HepG2 (cell line): ENCODE data around the gene MICAL3. TPM values are rescaled to one million over a fixed set of nuclear protein-coding genes. Genes with fewer than 3 reads are reported as not detected.

Experiments
- ARNT2 ChIP-seq: sonication (generic); formaldehyde crosslinking; IDR thresholded peaks from 2 replicates; pipeline ENCODE4 v1.8.0; 2022; ENCODE audit warnings: mild to moderate bottlenecking, low read depth, missing genetic modification reagents, moderate library complexity
- CENPT ChIP-seq: sonication (generic); formaldehyde crosslinking; IDR thresholded peaks from 2 replicates; pipeline ENCODE4 v1.8.0; 2022; ENCODE audit warnings: low read depth, mild to moderate bottlenecking, moderate library complexity, missing genetic modification reagents
- GABPA ChIP-seq, 2 experiments: IDR thresholded peaks; 2 replicates each; pipeline ENCODE4 v1.6.1; 2011 to 2016; ENCODE audit warnings: low read depth in 2 of 2, low read length in 1 of 2, missing biosample characterization in 1 of 2, missing genetic modification characterization in 1 of 2
- GLI4 ChIP-seq: sonication (generic); formaldehyde crosslinking; IDR thresholded peaks from 2 replicates; pipeline ENCODE4 v1.5.1; 2020; ENCODE audit warnings: missing genetic modification reagents, mild to moderate bottlenecking, moderate library complexity, borderline replicate concordance
- KDM5B ChIP-seq: sonication (generic); formaldehyde crosslinking; IDR thresholded peaks from 2 replicates; pipeline ENCODE4 v1.4.0; 2020; ENCODE audit warnings: missing genetic modification reagents, mild to moderate bottlenecking, borderline replicate concordance
- NR2F6 ChIP-seq, 2 experiments: IDR thresholded peaks; 2 replicates each; pipeline ENCODE4 v1.6.1; 2016; ENCODE audit warnings: antibody characterized with exemption in 1 of 2, mild to moderate bottlenecking in 1 of 2
- RAD51 ChIP-seq: fragments of 450-650 bp; IDR thresholded peaks from 2 replicates; pipeline ENCODE4 v1.6.1; 2016; ENCODE audit warnings: borderline replicate concordance
- RXRA ChIP-seq: sonication (generic); formaldehyde crosslinking; IDR thresholded peaks from 2 replicates; pipeline ENCODE4 v1.5.1; 2020; ENCODE audit warnings: missing genetic modification reagents
- SMARCE1 ChIP-seq: fragments of 450-650 bp; IDR thresholded peaks from 2 replicates; pipeline ENCODE4 v1.6.1; 2017; ENCODE audit warnings: borderline replicate concordance
- SP140L ChIP-seq: sonication (generic); formaldehyde crosslinking; IDR thresholded peaks from 2 replicates; pipeline ENCODE4 v1.4.0; 2020; ENCODE audit warnings: missing genetic modification reagents, borderline replicate concordance
- STAG1 ChIP-seq: sonication (generic); formaldehyde crosslinking; IDR thresholded peaks from 2 replicates; pipeline ENCODE4 v1.4.0; 2020; ENCODE audit warnings: missing genetic modification reagents
- ZFP91 ChIP-seq: sonication (generic); formaldehyde crosslinking; IDR thresholded peaks from 2 replicates; pipeline ENCODE4 v1.9.0; 2022; ENCODE audit warnings: missing genetic modification reagents, mild to moderate bottlenecking, borderline replicate concordance
- ZHX1 ChIP-seq: sonication (generic); formaldehyde crosslinking; IDR thresholded peaks from 2 replicates; pipeline ENCODE4 v1.8.1; 2022; ENCODE audit warnings: low read depth, mild to moderate bottlenecking, missing genetic modification reagents
- ZNF274 ChIP-seq: sonication (generic); formaldehyde crosslinking; IDR thresholded peaks from 2 replicates; pipeline ENCODE4 v1.5.1; 2020; ENCODE audit warnings: mild to moderate bottlenecking, missing genetic modification reagents
- ZNF510 ChIP-seq: sonication (generic); formaldehyde crosslinking; IDR thresholded peaks from 2 replicates; pipeline ENCODE4 v1.4.0; 2020; ENCODE audit warnings: low read depth, mild to moderate bottlenecking, missing genetic modification reagents
- ZNF576 ChIP-seq: sonication (generic); formaldehyde crosslinking; IDR thresholded peaks from 2 replicates; pipeline ENCODE4 v1.4.0; 2020; ENCODE audit warnings: mild to moderate bottlenecking, missing genetic modification reagents
- ZNF883 ChIP-seq: sonication (generic); formaldehyde crosslinking; IDR thresholded peaks from 2 replicates; pipeline ENCODE4 v1.5.1; 2020; ENCODE audit warnings: mild to moderate bottlenecking, missing genetic modification reagents; ENCODE audit errors: not compliant biosample characterization
- polyA plus RNA-seq, 8 experiments: library from polyadenylated mRNA; depleted of rRNA in 3 of 8; stranded (reverse) in 7 of 8; unstranded in 1 of 8; fragments of >200 nt; fragmentation: Illumina TruSeq in 4 of 8; extraction: Trizol in 4 of 8; gene quantifications; 2 replicates each; pipeline versions ENCODE4 v1.2.1 to v1.2.3, GENCODE V29; 2011 to 2016; ENCODE audit warnings: low read depth in 4 of 8, missing spikeins in 1 of 8, mixed read lengths in 1 of 8; ENCODE audit not compliant: insufficient read depth in 1 of 8
- total RNA-seq, 5 experiments: library from RNA; depleted of rRNA; stranded (reverse); fragments of >200 nt; fragmentation: Illumina TruSeq; extraction: Trizol; gene quantifications; 2 replicates each; pipeline ENCODE4 v1.2.3, GENCODE V29; 2016; ENCODE audit warnings: low read depth in 1 of 5
- TF ChIP-seq, protein P1 (sequence below): sonication (generic); formaldehyde crosslinking; IDR thresholded peaks from 2 replicates; pipeline ENCODE4 v1.4.0; 2020; ENCODE audit warnings: missing genetic modification reagents
- TF ChIP-seq, protein P2 (sequence below): sonication (generic); formaldehyde crosslinking; IDR thresholded peaks from 2 replicates; pipeline ENCODE4 v1.4.0; 2020; ENCODE audit warnings: missing genetic modification reagents, borderline replicate concordance

Gene MICAL3
- total and polyA plus RNA-seq, 2 of the 13 experiments (the other 11 are each of a cell fraction or from before 2014, with no cell fraction given) = 5.3 to 12.5 TPM

DNA sequence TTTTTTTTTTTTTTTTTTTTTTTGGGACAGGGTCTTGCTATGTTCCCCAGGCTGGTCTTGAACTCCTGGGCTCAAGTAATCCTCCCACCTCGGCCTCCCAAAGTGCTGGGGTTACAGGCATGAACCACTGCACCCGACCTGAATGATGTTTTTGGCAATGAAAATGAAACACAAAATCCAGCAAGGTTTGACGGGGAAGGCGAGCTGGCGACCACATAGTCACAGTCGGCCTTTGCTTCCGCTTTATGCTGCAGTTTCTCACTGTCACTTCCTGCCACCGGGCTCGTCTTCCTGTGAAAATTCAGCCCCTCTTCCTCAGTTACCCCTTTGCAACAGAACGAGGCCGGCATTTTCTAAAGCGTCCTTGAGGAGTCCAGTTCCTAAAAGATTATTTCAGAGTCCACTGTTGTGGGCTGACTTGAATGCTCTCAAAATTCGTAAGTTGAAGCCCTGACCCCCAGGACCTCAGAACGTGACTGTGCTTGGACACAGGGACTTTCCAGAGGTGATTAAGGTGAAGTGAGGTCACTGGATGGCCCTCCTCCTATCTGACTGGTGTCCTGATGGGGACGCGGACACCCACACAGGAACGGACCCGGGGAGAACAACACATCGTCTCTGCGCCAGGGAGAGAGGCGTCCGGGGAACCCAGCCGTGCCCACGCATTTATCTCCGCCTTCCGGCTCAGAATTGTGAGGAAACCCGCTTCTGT is 247.2 kb downstream of the MICAL3 start (continued):
- TF ChIP-seq ZNF576 (no peak), GABPA (IDR thresholded peaks at IDR 0.05; ENCODE audit: low read depth, low read length) (peak; percentile 74), GABPA (CRISPR knock-in tag; IDR thresholded peaks at IDR 0.05; ENCODE audit: low read depth) (peak; percentile 92), SMARCE1 (no peak), ZNF510 (CRISPR knock-in tag) (0 out of 2 replicates have a peak, but pooled peaks have one; percentile 43), STAG1 (no peak), GLI4 (CRISPR knock-in tag) (0 out of 2 replicates have a peak, but pooled peaks have one; percentile 24), ZHX1 (CRISPR knock-in tag) (peak; percentile 25; the same call in 1 of the 2 replicates), ZNF274 (peak; percentile 28; the same call in 1 of the 2 replicates), KDM5B (CRISPR knock-in tag) (no peak), ZFP91 (peak; percentile 45), ZNF883 (CRISPR knock-in tag) (no peak), NR2F6 (IDR thresholded peaks at IDR 0.05) (peak; percentile 78), NR2F6 (CRISPR knock-in tag; IDR thresholded peaks at IDR 0.05) (peak; percentile 69; the same call in 1 of the 2 replicates), RXRA (peak; percentile 82), RAD51 (no peak), CENPT (no peak), ARNT2 (CRISPR knock-in tag) (peak; percentile 54), SP140L (CRISPR knock-in tag) (0 out of 2 replicates have a peak, but pooled peaks have one; percentile 20)
- TF ChIP-seq, protein P1, sequence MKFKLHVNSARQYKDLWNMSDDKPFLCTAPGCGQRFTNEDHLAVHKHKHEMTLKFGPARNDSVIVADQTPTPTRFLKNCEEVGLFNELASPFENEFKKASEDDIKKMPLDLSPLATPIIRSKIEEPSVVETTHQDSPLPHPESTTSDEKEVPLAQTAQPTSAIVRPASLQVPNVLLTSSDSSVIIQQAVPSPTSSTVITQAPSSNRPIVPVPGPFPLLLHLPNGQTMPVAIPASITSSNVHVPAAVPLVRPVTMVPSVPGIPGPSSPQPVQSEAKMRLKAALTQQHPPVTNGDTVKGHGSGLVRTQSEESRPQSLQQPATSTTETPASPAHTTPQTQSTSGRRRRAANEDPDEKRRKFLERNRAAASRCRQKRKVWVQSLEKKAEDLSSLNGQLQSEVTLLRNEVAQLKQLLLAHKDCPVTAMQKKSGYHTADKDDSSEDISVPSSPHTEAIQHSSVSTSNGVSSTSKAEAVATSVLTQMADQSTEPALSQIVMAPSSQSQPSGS = peak; percentile 43; the same call in 1 of the 2 replicates
- TF ChIP-seq, protein P2, sequence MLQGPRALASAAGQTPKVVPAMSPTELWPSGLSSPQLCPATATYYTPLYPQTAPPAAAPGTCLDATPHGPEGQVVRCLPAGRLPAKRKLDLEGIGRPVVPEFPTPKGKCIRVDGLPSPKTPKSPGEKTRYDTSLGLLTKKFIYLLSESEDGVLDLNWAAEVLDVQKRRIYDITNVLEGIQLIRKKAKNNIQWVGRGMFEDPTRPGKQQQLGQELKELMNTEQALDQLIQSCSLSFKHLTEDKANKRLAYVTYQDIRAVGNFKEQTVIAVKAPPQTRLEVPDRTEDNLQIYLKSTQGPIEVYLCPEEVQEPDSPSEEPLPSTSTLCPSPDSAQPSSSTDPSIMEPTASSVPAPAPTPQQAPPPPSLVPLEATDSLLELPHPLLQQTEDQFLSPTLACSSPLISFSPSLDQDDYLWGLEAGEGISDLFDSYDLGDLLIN = no peak
